Epithelial cell of esophagus (primary cell): ENCODE measurements around the gene ATAD3C.
"Not testable (repeated sequence)": the region's sequence is repeated elsewhere in the genome, so short reads cannot be mapped to it uniquely, and the experiment has no call there.

Source experiments
- DNase-seq: peaks from one replicate; pipeline ENCODE4 v3.0.0; 2010; ENCODE audit warnings: low read depth
- H3K4me3 ChIP-seq: 2 replicates; pipeline ENCODE4 v1.5.1; 2011; ENCODE audit warnings: mild to moderate bottlenecking, low read length, control low read depth
- TF ChIP-seq, protein P1 (sequence below): IDR thresholded peaks from 2 replicates; pipeline ENCODE4 v1.5.1; 2011; ENCODE audit warnings: low read depth, mild to moderate bottlenecking, low read length, control low read depth, inconsistent platforms; ENCODE audit not compliant: insufficient read depth; ENCODE audit errors: missing control alignments

The ATAD3C gene, protein sequence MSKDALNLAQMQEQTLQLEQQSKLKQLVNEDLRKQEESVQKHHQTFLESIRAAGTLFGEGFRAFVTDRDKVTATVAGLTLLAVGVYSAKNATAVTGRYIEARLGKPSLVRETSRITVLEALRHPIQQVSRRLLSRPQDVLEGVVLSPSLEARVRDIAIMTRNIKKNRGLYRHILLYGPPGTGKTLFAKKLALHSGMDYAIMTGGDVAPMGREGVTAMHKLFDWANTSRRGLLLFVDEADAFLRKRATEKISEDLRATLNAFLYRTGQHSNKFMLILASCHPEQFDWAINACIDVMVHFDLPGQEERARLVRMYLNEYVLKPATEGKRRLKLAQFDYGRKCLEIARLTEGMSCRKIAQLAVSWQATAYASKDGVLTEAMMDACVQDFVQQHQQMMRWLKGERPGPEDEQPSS

DNA sequence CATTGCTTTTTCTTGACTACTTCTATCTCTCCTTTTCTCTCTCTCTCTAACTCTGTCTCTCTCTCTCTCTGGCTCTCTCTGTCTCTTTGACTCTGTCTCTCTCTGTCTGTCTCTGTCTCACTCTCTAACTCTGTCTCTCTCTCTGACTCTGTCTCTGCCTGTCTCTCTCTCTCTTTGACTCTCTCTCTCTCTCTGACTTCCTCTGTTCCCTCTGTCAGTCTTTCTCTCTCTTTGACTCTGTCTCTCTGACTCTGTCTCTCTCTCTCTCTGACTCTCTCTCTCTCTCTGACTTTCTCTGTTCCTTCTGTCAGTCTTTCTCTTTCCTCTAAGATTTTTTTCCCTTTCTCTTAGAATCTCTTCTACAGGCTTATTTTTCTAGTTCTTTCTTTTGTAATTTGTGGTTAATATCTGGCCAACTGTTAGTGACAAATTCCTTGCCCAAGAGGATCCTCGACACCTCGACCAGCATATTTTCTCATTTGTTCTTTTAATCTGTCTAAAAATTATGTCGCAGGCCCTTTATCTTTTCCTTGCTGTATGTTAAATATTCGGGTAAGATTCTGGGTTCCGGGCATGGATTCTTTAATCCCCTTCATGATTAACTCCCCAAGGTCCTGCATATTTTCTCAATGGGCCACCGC, at the start of gene ATAD3C:
TSS of gene ATAD3C (plus strand) at position 591 of the 641 bp plus-strand sequence. CDS start 995 bp downstream, outside the sequence.
- H3K4me3 ChIP-seq = no peak within 1 kb of the TSS
- DNase-seq = no peak
- TF ChIP-seq, protein P1, sequence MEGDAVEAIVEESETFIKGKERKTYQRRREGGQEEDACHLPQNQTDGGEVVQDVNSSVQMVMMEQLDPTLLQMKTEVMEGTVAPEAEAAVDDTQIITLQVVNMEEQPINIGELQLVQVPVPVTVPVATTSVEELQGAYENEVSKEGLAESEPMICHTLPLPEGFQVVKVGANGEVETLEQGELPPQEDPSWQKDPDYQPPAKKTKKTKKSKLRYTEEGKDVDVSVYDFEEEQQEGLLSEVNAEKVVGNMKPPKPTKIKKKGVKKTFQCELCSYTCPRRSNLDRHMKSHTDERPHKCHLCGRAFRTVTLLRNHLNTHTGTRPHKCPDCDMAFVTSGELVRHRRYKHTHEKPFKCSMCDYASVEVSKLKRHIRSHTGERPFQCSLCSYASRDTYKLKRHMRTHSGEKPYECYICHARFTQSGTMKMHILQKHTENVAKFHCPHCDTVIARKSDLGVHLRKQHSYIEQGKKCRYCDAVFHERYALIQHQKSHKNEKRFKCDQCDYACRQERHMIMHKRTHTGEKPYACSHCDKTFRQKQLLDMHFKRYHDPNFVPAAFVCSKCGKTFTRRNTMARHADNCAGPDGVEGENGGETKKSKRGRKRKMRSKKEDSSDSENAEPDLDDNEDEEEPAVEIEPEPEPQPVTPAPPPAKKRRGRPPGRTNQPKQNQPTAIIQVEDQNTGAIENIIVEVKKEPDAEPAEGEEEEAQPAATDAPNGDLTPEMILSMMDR = no peak

DNA sequence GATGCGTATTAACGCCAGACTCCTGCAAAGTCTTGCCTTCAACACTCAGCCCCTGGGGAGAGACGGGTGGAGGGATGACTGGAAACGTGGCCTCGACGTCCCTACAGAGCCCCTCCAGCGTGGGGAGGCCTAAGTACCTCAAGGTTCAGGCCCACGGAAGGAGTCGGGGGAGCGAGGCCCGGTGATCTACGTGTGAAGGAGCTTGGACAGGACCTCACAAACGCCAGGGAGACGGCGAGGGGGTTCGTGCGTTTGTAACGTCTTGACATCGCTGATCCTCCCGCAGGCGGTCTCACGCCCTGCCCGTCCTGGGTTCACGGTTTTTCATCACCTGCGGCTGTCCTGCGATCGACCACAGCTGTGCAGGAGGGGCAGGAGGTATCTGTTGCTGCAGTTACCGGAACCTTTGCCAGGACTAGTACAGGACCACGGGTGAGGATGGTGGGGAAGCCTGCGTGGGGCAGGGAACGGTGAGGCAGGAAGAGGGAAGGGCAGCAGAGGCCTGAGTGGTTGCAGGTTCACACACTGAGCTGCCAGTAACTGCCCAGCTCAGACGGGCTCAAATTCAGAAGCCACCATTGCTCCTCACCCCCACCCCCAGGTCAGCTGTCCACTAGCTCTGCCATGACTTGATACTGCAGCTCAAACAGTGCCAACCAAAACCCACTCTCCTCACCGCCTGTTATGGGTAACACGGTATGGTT, 49.5 kb upstream of the ATAD3C start:
- no peak for DNase-seq
- TF ChIP-seq, protein P1 = no peak
- H3K4me3 ChIP-seq = peak overlapping the region; percentile 97

DNA sequence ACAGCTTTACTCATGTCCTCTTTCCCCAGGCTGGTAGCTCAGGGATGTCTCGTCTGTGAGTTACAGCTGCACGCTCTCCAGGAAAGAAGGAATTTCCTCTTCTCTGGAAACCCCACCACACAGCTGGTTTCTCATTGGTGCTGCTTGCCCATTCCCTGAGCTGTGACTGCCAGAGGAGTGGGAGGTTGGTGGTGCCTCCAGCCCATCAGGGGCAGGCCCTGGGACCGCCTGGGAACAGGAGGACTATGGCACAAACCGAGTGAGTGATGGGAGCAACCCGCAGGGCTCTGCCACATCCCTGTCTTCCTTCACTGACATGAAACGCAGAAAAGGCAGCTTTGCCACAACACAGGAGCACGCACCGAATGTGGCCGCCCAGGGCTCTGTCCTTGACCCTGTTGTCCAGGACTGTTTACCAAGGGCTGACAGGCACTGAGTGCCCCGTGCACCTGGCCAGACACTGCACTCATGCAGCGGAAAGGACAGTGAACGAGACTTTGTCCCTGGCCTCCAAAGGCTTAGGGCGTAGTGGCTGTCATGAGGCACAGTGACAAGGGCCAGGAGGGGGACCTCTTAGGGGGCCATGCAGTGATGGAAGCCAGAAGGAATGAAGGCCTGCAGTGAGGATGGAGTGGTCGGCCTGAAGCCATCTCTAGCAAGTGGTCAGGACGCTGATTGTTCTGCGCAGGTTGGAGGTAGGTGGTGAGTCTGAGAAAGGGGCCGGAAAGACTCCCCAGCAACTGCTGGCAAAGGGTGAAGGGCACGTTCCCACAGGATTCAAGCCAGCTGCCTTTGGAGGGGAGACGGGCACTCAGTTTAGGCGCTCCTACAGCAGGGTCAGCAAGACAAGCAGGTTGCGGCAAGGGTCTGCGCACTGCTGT, 48.7 kb upstream of the ATAD3C start:
- DNase-seq = no peak
- TF ChIP-seq, protein P1 = no peak
- peak overlapping the region; percentile 97 for H3K4me3 ChIP-seq

DNA sequence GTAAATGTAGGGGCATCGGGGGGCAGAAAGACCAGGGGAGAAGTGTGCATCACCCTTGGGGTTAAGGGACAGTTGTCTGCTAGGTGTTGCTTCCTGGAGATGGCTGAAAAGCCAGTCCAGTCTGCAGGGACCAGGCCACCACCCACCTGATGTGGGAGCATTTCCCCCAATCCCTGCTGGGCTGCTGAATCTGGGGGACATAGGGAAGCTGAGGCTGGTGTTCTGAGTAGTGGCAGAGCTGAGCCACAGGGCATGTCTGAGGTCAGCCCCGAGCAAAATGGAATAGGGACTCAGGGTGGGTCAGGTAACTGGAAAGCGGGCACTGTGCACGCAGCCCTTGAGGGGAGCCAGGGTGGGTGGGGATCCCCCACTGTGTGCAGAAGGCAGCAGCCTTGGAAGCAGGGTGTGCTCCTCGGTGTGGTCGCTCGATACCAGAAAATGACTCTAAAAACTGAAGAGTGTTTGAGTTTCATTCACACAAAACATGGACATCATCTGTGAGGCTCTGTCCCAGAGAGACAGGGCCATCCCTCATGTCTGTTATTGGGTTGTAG, 48.0 kb upstream of the ATAD3C start:
- TF ChIP-seq, protein P1 = no peak
- H3K4me3 ChIP-seq = no peak overlapping the region
- DNase-seq = no peak

DNA sequence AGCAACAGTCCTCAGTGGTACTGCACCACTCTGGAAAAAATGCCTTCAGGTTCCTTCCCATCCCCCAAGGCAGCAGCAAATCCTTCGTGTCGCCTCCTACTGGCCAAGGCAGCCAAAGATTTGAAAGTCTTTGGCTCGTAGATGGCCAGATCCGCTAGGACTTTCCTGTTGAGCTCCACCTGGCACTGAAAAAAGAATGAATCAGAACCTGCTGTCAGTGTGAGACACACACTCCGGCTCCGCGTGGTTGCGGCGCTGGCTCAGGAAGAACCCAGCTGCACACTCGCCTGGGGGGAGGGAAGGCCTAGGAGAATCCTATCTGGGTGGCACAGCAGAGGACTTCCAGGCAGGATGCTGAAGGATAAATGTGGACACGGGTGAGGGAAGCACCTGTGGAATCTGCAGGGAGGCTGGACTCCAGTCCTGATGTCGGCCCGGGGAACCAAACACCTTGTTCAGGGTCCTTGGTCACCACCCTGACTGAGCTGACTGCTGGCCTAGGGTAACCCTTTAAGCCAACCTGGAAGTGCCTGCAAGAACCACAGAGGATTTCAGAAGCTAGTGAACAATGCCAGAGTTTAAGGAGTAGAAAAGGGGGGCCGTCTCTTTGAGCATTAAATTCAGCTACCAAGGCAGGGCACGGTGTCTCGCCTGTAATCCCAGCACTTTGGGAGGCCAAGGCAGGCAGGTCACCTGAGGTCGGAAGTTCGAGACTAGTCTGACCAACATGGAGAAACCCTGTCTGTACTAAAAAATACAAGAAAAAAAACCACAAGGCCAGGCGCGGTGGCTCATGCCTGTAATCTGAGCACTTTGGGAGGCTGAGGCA, 47.2 kb upstream of the ATAD3C start:
- no peak overlapping the region for H3K4me3 ChIP-seq
- peak; percentile 95 for DNase-seq
- TF ChIP-seq, protein P1 = peak; percentile 76

DNA sequence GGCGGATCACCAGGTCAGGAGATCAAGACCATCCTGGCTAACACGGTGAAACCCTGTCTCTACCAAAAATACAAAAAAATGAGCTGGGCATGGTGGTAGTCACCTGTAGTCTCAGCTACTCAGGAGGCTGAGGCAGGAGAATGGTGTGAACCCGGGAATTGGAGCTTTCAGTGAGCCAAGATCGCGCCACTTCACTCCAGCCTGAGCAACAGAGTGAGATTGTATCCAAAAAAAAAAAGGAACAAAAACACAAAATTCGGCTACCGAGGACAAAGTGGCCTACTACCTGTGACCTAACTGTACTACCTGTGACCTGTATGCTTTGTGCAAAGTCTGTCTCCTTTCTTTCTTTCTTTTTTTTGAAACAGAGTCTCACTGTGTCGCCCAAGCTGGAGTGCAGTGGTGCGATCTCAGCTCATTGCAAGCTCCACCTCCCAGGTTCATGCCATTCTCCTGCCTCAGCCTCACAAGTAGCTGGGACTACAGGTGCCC, 46.5 kb upstream of the ATAD3C start:
- not testable (repeated sequence) for DNase-seq, H3K4me3 ChIP-seq
